HG03342 (cell line): ENCODE data around the gene PBX1.

Experiments used
- ATAC-seq: cut with Tn5 transposase; IDR thresholded peaks from one replicate; pipeline ENCODE4 v1.9.1; 2021; ENCODE audit warnings: mild to moderate bottlenecking, moderate library complexity; ENCODE audit not compliant: unreplicated experiment

The PBX1 gene

DNA sequence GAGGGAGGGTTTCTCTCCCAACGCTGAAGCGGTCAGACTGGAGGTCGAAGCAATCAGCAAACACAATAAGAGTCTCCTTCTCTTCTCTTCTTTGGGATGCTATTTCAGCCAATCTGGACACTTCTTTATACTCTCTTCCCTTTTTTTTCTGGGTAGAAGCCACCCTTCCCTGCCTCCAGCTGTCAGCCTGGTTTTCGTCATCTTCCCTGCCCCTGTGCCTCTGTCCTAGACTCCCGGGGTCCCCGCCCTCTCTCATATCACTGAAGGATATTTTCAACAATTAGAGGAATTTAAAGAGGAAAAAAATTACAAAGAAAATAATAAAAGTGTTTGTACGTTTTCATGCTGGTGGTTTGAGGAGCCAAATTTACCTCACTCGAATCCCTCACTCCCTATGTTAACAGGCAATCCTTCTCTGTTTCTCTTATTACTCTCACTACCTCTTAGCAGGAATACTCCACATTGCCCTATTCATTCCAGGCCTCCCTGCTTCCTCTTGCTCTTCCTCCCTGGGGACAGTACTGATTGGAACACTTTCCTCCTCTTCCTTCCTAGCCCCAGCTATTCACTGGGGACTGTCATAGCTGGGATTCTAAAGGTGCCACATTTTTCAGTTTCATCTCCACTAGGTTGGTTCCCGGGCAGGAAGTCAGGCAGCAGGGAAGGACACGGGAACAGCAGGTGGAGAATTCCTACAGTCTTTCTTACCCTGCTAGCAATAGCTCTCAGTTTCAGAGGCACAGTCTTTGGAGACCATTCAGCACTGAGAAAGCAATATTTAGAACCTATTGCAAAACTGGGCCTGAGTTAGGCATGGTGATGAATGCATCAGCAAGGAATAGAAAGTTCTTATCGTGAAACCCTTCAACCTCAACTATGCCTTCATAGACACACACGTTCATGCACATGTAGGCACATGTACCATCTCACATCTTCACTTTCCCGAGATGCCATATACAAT, 288.0 kb downstream of the PBX1 start:
- no peak for ATAC-seq

- ATAC-seq, result no peak
Measured at GRCh38 chr1:164853146-164853545, 294.2 kb downstream of the PBX1 start.

DNA sequence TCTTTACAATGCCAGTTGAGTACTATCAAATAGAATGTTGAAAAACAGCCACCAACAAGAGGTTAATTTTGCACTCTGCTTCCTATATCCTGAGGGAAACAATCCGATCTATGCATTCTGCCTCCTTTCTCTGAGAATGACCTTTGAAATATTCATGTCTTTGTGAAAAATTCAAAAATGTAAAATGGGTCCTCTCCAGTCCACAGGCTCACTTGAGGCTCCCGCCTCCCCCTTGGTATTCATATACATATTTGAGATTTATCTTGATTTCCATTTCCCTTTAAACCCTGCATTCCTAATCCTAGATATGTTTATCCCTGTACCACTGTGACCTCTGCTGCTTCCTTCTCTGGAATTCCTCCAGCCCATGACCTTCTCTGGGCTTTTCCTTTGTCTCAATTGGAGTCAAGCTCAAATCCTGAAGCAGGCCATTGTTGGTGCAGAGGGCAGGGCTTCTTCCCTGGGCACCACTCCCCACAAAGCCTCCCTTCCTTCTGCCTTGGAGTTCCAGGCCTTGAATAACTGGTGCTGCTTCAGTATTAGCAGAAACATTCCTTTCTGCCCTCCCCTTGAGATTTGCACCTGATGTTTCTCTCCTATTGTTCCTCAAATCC, 296.8 kb downstream of the PBX1 start:
- ATAC-seq, result no peak

DNA sequence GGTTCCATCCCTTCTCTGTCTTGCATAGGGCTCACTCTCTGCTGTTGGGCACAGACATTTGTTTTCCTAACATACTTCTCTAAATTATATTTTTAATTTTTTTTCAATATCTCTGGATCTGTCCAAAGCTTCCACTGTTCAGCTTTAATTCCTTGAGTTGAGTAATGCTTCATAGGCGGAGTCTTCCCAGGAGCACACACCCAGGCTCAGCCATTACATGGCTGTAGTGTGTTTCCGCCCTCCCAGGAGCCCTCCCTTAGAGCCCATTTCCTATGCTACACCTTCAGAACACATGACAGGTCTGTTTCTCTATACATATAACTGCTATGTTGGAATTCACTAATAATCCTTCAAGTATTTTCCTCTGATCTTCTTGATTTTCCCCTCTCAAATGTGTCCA, 297.4 kb downstream of the PBX1 start:
- no peak for ATAC-seq

GRCh38 chr1:164857439-164857838, 298.5 kb downstream of the PBX1 start:
- no peak for ATAC-seq

DNA sequence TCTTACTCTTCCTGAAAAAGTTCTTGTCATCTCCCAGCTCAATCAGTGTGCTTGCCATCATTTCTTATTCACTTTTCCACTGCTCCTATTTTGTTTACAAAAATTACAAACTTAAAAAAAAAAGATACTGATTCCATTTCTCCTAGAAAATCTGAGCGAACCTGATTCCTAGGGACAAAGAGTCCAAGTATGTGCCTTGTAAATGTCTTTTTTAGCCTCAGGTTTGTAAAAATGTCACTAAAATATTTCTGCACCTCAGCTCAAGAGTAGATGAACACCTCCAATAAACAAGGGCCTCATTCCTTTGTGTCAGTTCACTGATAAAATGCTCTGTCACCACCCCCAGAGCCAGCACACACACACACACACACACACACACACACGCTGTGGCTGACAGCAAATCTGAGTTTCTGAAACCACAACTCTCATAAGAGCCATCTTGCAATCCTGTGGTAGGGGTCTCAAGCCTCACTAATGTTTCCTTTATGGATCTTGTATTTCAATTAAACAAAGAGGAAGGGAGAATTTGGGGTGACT, 299.2 kb downstream of the PBX1 start:
- ATAC-seq, result no peak

DNA sequence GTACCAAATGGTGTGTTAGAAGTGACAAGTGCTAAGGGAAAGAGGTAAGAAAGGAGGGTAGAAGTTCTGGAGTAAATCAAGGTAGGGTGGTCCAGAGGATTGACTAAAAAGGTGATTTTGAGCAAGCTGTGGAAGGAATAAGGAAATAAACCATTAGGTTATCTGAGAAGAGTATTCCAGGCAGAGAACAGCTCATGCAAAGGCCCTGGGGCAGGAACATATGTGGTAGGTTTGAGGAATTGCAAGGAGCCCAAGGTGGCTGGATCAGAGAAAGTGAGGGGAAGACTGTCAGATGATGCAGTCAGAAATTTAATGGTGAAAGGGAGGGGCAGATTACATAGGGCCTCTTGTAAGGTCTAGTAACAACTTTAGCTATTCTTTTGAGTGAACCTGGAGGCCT, 302.6 kb downstream of the PBX1 start:
- no peak for ATAC-seq

- ATAC-seq, result no peak
Measured at GRCh38 chr1:164863056-164863455, 304.1 kb downstream of the PBX1 start.

DNA sequence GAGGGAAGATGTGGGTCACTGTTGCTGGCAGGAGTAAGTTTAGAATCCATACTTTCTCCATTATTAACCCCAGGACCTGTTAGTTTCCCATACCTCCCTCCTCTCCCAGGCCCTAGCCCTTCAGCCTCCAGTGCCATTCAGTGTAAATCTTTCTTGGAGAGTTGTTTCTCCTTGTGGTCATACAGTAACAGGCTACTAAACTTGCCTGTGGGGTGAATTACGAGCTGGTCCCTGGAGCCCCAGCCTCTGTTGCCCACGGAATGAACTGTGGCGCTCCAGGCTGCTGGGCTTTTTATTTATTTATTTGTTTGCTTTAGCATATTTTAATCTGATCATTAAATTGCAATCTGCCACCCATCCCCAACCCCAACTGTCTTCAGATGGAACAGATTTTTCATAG, 305.2 kb downstream of the PBX1 start:
- no peak for ATAC-seq

DNA sequence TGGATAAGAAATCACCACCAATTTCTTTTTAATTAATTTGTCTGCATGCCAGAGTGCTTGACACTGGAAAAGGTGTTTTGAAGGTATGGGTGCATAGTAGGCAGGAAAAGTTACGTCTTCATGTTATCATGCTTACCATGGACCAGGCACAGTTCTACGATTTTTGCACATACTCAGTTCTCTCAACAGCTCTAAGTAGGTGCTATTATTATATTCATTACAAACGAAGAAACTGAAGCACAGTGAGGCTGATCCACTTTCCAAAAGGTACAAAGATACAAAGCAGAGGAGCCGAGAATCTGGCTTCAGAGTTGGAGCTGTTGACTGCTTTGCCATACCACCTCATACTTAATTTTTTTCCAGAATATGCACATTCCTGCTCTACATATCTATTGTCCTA, 306.4 kb downstream of the PBX1 start:
- ATAC-seq, result no peak

DNA sequence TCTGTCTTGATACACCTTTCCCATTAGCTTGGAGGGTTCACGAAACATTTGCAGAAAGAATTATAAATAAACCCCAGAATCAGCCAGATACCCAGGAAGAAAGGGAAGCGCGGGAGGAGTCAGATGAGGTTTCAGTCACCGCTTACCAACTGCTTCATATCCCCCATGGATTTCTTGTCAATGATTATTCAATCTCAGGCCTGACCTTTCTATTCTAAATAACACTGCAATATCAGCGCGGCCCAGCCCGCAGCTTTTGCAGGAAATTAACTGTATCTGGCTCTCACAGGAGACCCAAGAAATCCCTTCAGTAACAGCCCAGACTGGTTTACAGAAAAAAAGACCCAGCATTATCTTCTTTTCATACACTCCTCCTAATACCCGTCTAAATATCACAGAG, 308.6 kb downstream of the PBX1 start:
- no peak for ATAC-seq

DNA sequence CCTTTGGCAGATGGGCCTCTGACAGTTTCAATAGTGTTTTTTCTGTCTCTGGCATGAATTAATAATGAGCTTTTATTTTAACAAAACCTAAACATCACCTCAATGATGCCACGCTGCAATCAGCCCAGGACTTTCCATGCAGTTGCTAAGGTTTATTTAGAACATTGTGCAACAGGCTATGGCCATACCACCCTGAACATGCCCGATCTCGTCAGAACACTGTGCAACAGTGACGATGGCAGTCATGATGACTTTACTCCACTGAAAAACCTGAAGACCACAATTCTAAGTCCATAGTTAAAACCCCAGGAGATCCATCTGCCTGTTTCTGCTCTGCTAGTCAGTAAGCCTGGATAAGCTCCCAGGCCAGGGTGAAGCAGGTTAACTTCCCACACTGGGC, 310.0 kb downstream of the PBX1 start:
- no peak for ATAC-seq

DNA sequence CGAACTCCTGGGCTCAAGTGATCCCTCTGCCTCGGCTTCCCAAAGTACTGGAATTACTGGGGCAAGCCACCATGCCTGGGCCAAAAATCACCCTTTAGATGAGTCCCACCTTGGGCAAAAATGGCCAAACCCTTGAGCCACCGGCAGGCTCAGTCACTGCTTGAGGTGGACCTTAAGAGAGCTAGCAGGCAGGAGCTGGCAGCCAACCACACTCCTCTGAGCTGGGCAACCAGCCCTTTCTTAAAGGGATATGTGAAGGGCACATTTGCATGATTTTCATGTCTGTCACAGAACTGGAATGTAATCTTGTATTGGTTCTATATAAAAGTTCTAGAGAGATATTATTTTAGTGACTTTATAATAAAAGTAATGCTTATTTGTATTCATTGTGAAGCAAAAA, 316.5 kb downstream of the PBX1 start:
- no peak for ATAC-seq

GRCh38 chr1:164876398-164877116, 317.6 kb downstream of the PBX1 start:
- no peak for ATAC-seq

DNA sequence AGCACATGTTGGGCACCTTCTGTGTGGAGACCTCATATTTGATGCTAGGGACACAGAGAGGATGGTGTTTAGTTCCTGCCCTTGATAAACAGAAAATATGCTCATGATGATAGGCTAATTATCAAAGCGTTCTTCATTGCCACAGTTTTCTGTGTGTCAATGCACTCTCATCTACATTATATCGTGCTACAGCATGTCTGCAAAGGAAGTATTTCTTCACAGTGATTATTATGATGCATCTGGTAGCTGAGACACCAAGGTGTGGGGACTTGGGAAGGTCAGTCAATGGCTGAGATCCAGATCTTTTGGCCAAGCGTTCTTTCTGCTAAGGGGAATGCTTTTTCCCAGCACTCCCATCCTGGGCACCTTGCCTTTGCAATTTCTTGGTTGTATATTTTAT, 321.2 kb downstream of the PBX1 start:
- ATAC-seq, result no peak

DNA sequence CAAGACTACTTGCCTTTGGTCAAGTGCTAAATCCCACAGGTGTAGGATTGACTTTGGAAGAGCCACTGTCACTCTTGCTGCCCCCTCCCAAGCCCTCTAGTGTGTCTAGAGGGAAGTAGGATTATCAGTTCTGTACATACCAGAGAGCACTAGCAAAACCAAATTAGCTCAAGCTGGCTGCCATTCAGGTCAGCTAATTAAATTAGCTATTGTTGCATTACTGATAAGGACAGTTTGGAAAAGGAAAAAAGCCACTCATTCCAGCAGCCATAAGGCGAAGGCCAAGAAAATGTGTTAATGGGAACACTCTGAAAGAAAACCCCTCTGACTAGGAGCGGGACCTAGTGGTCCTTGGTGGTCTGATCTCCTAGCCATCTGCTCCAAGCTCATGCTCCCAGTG, 321.7 kb downstream of the PBX1 start:
- no peak for ATAC-seq

DNA sequence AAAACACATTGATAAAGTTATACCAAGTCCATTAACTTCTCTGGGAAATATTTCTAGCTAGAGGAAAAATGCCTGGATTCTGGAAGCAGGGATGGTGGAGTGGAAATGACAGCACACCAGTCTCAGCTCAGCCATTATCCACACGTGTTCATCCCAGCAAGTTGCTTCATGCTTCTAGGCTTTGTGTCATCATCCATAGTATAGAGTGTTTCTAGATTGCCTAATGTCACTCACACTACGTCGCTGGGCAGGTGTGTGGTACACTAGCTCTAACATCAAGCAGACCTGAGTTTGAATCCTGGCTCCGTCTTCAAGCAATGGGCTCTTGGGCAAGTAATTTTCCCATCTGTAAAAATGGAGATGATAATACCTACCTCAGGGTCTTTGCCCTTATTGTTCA, 326.3 kb downstream of the PBX1 start:
- ATAC-seq, result no peak

- ATAC-seq, result no peak
Measured at GRCh38 chr1:164886101-164886500, 327.1 kb downstream of the PBX1 start.

GRCh38 chr1:164891615-164892014, 332.6 kb downstream of the PBX1 start:
- ATAC-seq, result no peak

GRCh38 chr1:164895026-164895912, 336.3 kb downstream of the PBX1 start:
- no peak for ATAC-seq

GRCh38 chr1:164901031-164901430, 342.0 kb downstream of the PBX1 start:
- ATAC-seq, result no peak
